Activated CD4-positive, alpha-beta T cell treated with anti-CD3 and anti-CD28 coated beads, Interleukin-2, amount 50 U/mL, for 48 hours (primary cell): ENCODE data around the gene CSNK2B.

ENCODE experiments used
- DNase-seq, 2 experiments: peaks; one replicate each; pipeline ENCODE4 v3.0.0-alpha.2; 2020

The CSNK2B gene

DNA sequence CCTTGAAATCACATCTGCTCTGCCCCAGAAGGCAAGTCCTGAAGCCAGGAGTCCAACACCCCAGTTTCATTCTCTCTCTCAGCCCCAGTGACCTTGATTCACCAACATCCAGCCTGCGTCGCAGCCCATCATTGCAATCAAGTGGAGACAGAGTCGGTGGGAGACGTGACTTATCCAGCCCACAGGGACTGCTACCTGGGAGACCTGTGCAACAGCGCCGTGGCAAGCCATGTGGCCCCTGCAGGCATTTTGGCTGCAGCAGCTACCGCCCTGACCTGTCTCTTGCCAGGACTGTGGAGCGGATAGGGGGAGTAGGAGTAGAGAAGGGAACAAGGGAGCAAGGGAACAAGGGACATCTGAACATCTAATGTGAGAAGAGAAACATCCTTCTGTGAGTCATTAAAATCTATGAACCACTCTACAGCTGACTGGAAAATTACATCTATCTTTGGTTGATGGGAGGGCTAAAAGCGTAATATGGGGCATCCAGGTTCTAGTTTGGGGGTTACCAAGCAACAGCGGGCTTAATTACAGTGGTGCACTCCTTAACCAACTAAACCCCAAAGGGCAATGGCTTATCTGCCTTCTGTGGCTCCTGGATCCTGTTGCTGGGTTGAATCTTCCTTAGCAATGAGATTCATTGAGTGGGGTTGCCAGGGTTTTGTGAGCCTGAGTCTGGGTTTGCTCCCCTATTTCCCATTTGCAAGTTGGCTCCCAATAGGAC, 51.8 kb downstream of the CSNK2B start:
- DNase-seq: no peak

- DNase-seq: no peak
Measured at GRCh38 chr6:31718265-31718664, 52.4 kb downstream of the CSNK2B start.

GRCh38 chr6:31719001-31719400, 53.1 kb downstream of the CSNK2B start:
- DNase-seq: no peak
